ENCODE data around the gene WDR5.

WDR5 gene

DNA sequence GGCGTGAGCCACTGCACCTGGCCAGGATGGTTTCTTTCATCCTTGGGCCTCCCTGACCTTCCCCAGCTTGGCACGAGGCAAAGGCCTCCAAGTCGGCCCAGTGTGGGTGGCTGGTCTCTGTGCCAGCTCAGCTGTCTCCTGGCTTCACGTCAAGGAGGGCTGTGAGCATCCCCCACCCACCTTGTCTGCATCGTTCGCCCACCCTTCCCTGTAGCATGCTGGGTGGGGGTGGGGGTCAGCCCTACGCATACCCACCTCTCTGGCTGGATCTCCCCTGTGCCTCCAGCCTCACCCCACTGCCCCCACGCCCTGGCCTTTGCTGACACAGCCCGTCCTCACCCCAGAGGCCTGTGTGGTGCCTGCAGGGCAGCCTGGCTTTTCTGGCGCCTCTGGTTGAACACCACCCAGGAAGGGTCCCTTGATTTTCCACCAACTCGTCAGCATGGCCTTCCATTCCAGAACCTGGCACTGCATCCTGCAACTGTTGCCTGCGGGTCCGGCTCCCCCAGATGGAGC lies 8.8 kb upstream of the WDR5 start:
- DNase-seq (ENCODE audit: low read depth) = no peak
- TF ChIP-seq CTCF (IDR thresholded peaks at IDR 0.05; ENCODE audit: insufficient read depth, low read depth, low read length, missing control alignments) = no peak
- H3K4me3 ChIP-seq (ENCODE audit: low read depth, low read length) = no peak overlapping the region

GRCh38 chr9:134127616-134128015 lies 8.3 kb upstream of the WDR5 start:
- H3K4me3 ChIP-seq (ENCODE audit: low read depth, low read length) = no peak overlapping the region
- TF ChIP-seq CTCF (IDR thresholded peaks at IDR 0.05; ENCODE audit: insufficient read depth, low read depth, low read length, missing control alignments) = no peak
- DNase-seq (ENCODE audit: low read depth) = no peak

GRCh38 chr9:134128727-134129679 lies 6.9 kb upstream of the WDR5 start:
- no peak overlapping the region for H3K4me3 ChIP-seq (ENCODE audit: low read depth, low read length)
- no peak for TF ChIP-seq CTCF (IDR thresholded peaks at IDR 0.05; ENCODE audit: insufficient read depth, low read depth, low read length, missing control alignments)
- no peak for DNase-seq (ENCODE audit: low read depth)

GRCh38 chr9:134130503-134131375 lies 5.1 kb upstream of the WDR5 start:
- no peak for TF ChIP-seq CTCF (IDR thresholded peaks at IDR 0.05; ENCODE audit: insufficient read depth, low read depth, low read length, missing control alignments)
- H3K4me3 ChIP-seq (ENCODE audit: low read depth, low read length) = no peak overlapping the region
- DNase-seq (ENCODE audit: low read depth) = no peak

DNA sequence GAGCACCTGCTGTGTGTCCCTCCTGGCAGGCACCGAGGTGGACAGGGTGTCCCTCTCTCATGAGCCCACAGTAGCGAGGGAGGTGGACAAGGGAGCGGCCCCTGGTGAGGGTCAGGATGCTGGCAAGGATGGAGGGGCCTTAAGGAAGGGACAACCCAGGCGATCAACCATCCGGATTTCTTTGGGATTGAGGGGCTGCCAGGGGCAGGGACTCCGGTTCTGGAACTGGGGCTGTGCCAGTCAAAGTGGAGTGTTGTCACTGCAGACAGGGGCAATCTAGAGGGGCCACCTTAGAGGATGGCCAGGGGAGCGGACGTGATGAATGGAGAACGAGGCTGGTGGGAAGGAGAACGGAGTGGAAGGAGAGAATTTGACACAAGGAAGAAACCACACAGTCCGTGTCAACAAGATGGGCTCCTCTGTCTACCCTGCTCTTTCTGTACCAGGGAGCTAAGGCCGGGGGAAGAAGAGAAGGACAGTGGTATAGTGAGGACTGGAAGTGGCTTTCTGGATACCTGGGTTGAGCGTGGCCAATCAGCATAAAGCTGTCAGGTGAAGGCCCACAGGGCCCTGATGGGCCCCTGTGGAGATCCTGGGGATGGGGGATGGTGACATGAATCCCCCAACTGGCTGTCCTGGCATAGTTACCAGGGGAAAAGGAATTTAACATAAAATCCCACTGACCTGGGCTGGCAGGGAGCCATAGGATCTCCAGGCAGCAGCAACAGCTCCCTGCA lies 4.2 kb upstream of the WDR5 start:
- DNase-seq (ENCODE audit: low read depth) = no peak
- no peak for TF ChIP-seq CTCF (IDR thresholded peaks at IDR 0.05; ENCODE audit: insufficient read depth, low read depth, low read length, missing control alignments)
- H3K4me3 ChIP-seq (ENCODE audit: low read depth, low read length) = no peak overlapping the region

DNA sequence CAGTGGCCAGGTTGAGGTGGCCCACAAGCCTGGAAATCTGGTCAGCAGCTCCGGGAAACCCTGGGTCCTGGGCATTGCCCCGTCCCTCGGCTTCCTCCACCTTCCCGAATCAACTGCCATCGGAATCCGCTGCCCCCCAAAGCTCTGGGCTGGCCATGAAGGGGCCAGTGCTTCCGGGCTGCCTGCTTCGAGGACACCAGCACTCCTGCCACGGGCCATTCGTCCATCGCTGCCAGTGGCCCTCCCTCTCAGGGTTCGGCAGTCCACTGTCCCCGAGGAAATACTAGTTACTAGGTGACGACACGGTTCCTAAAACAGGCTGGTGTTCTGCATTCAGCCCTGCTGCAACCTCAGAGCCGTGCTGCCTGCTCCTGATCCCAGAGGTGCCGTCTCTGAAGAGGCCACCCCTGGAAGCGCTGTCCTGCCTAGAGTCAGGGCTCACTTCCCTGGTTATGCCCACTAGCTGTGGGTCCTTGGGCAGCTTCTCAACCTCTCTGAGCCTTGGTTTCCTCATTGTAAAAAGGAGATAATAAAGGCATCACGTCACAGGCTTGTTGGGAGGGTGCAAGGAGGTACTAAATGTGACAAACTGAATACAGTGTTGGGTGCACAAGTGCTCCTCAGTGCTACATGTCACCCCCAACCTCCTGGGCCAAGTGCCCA lies 3.5 kb upstream of the WDR5 start:
- DNase-seq (ENCODE audit: low read depth) = no peak
- H3K4me3 ChIP-seq (ENCODE audit: low read depth, low read length) = no peak overlapping the region
- TF ChIP-seq CTCF (IDR thresholded peaks at IDR 0.05; ENCODE audit: insufficient read depth, low read depth, low read length, missing control alignments) = no peak

Measured in GM12865 (cell line).